Neural crest cell (in vitro differentiated cells): ENCODE results near the gene RELB. TPM values are rescaled to one million over a fixed set of nuclear protein-coding genes. Genes with fewer than 3 reads are reported as not detected.

Experiments used
- DNase-seq: peaks from one replicate; pipeline ENCODE4 v3.0.0; 2021; ENCODE audit warnings: low read depth, mixed read lengths, low spot score
- H3K27ac Mint-ChIP-seq: one replicate; pipeline ENCODE4 v1.8.0; 2021; ENCODE audit warnings: mild to moderate bottlenecking, mixed read lengths; ENCODE audit not compliant: unreplicated experiment
- H3K27me3 Mint-ChIP-seq: 2 replicates; pipeline ENCODE4 v1.8.0; 2021; ENCODE audit warnings: low read depth, mild to moderate bottlenecking, mixed read lengths
- H3K36me3 Mint-ChIP-seq: 2 replicates; pipeline ENCODE4 v1.8.0; 2021; ENCODE audit warnings: low read depth, mild to moderate bottlenecking, mixed read lengths
- H3K4me1 Mint-ChIP-seq: 2 replicates; pipeline ENCODE4 v1.8.0; 2021; ENCODE audit warnings: mixed read lengths
- H3K4me3 Mint-ChIP-seq: one replicate; pipeline ENCODE4 v1.8.0; 2021; ENCODE audit warnings: mild to moderate bottlenecking, mixed read lengths
- H3K9me3 Mint-ChIP-seq: 2 replicates; pipeline ENCODE4 v1.8.0; 2021; ENCODE audit warnings: mixed read lengths
- CTCF ChIP-seq: fragments of 200-600 bp; sonication (generic); conservative IDR thresholded peaks from 2 replicates; pipeline ENCODE4 v1.5.0; 2021; ENCODE audit warnings: antibody characterized with exemption, mild to moderate bottlenecking
- total RNA-seq: library from RNA; stranded (reverse); gene quantifications from 2 replicates; pipeline ENCODE4 v1.2.1, GENCODE V29; 2021

Gene RELB
- total RNA-seq, 1 donor from 2014 or later = 3.1 TPM

GRCh38 chr19:44987148-44987675, 14.1 kb upstream of the RELB start:
- TF ChIP-seq CTCF = no peak
- DNase-seq = no peak
- Mint-ChIP-seq H3K27me3 (no peaks in the 10 kb centered on the region), H3K27ac (no peak overlapping the region), H3K4me1 (no peaks in the 10 kb centered on the region), H3K4me3 (no peak overlapping the region), H3K9me3 (no peaks in the 10 kb centered on the region), H3K36me3 (no peaks in the 10 kb centered on the region)

DNA sequence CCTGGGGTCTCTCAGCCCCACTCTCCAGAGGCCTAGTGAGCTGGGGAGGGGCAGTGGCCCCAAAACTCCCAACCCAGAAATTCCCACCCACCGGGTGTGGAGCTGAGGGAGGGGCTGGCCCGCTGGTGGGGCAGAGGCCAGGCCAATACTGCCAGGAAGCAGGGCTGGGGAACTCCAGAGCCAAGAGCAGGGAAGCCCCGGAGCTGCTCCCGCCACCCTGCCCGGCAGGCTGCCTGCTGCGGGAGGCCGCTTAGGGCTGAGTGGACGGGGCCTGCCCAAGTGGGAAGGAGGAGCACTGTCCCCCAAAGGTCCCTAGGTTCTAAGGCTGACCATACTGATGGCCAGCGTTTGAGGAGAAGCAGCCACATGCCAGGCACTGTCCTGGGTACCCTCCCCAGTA, 13.0 kb upstream of the RELB start:
- Mint-ChIP-seq H3K27ac (no peak overlapping the region), H3K4me3 (no peak overlapping the region), H3K36me3 (no peaks in the 10 kb centered on the region), H3K4me1 (no peaks in the 10 kb centered on the region), H3K27me3 (no peaks in the 10 kb centered on the region), H3K9me3 (no peaks in the 10 kb centered on the region)
- TF ChIP-seq CTCF = no peak
- DNase-seq = no peak

DNA sequence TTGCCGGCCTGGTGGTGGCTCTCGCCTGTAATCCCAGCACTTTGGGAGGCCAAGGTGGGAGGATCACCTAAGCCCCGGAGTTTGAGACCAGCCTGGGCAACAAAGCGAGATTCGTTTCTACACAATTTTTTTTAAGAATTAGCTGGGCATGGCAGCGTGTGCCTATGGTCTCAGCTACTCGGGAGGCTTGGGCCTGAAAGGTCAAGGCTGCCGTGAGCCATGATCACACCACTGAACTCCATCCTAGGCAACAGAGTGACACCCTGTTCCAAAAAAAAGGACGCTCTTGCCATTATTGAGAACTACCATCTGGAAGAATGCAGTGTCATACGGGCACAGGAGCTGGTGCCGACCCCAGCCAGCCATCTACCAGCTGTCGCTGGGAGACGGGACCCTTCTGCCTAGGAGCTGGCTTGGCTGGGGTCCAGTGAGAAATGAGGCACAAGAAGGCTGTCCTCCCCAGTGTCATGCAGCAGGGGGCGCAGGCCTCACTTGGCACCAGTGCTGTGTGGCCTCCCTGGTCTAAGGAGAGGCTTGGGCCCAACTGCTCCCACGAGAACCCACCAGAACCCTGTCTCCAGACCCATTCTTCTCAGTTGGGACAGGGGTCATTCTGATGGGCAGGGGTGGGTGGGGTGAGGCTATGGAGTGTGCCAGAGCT, 12.2 kb upstream of the RELB start:
- Mint-ChIP-seq H3K9me3 (no peaks in the 10 kb centered on the region), H3K36me3 (no peaks in the 10 kb centered on the region), H3K4me1 (no peaks in the 10 kb centered on the region), H3K27me3 (no peaks in the 10 kb centered on the region), H3K4me3 (no peak overlapping the region), H3K27ac (peak overlapping the region; percentile 83)
- peak; percentile 67 for TF ChIP-seq CTCF
- DNase-seq = peak; percentile 64

DNA sequence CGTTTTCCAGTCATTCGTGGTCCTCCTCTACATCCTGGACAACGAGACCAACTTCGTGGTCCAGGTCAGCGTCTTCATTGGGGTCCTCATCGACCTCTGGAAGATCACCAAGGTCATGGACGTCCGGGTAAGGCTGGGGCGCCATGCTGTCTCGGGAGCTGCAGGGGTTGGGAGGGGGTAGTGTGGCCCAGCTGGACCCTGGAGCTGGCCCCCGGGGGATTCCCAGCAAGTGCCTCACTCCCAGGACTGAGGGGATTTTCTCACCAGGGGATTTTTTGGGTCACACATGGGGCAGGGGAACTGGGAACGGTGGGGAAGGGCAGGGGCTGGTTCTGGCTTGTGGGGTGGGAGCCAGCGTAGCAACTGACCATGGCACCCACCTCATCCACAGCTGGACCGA, 10.8 kb upstream of the RELB start:
- TF ChIP-seq CTCF = no peak
- H3K4me3 Mint-ChIP-seq = no peak overlapping the region
- no peak overlapping the region for H3K27ac Mint-ChIP-seq
- H3K4me1 Mint-ChIP-seq = no peaks in the 10 kb centered on the region
- no peaks in the 10 kb centered on the region for H3K27me3 Mint-ChIP-seq
- no peaks in the 10 kb centered on the region for H3K9me3 Mint-ChIP-seq
- H3K36me3 Mint-ChIP-seq = no peaks in the 10 kb centered on the region
- DNase-seq = no peak

- H3K4me1 Mint-ChIP-seq = no peaks in the 10 kb centered on the region
- no peaks in the 10 kb centered on the region for H3K36me3 Mint-ChIP-seq
Measured at GRCh38 chr19:44990966-44991365, 10.3 kb upstream of the RELB start.

More at GRCh38 chr19:44990966-44991365, 10.3 kb upstream of the RELB start:
- no peak overlapping the region for H3K4me3 Mint-ChIP-seq
- no peak for DNase-seq
- TF ChIP-seq CTCF = no peak
- no peaks in the 10 kb centered on the region for H3K9me3 Mint-ChIP-seq
- H3K27ac Mint-ChIP-seq = no peak overlapping the region
- H3K27me3 Mint-ChIP-seq = no peaks in the 10 kb centered on the region
